ENCODE data around the gene SPAG16. TPM values are rescaled to one million over a fixed set of nuclear protein-coding genes. Genes with fewer than 3 reads are reported as not detected.

The SPAG16 gene
- total RNA-seq, 4 donors from 2014 or later: 25.6 to 37.5 (median 26.3) TPM

- DNase-seq (ENCODE audit: low spot score in 2 of 2): no peak
- 92 to 94% methylated on average over 4 of the region's 4 CpGs for WGBS, 2 donors
- no peak overlapping the region for H3K4me3 ChIP-seq (ENCODE audit: low read depth, poor library complexity, severe bottlenecking)
- intact Hi-C loops (cut with DNase I; ENCODE audit: low total_unique reads): no loop called here
- no peak for TF ChIP-seq POLR2A (IDR thresholded peaks at IDR 0.05)
- TF ChIP-seq, protein P1, sequence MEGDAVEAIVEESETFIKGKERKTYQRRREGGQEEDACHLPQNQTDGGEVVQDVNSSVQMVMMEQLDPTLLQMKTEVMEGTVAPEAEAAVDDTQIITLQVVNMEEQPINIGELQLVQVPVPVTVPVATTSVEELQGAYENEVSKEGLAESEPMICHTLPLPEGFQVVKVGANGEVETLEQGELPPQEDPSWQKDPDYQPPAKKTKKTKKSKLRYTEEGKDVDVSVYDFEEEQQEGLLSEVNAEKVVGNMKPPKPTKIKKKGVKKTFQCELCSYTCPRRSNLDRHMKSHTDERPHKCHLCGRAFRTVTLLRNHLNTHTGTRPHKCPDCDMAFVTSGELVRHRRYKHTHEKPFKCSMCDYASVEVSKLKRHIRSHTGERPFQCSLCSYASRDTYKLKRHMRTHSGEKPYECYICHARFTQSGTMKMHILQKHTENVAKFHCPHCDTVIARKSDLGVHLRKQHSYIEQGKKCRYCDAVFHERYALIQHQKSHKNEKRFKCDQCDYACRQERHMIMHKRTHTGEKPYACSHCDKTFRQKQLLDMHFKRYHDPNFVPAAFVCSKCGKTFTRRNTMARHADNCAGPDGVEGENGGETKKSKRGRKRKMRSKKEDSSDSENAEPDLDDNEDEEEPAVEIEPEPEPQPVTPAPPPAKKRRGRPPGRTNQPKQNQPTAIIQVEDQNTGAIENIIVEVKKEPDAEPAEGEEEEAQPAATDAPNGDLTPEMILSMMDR (IDR thresholded peaks at IDR 0.05): no peak
Measured at GRCh38 chr2:213476641-213477040, 192.4 kb downstream of the SPAG16 start.

- DNase-seq (ENCODE audit: low spot score in 2 of 2): no peak
- intact Hi-C loops (cut with DNase I; ENCODE audit: low total_unique reads): no loop called here
- no peak overlapping the region for H3K4me3 ChIP-seq (ENCODE audit: low read depth, poor library complexity, severe bottlenecking)
- TF ChIP-seq, protein P1 (IDR thresholded peaks at IDR 0.05): no peak
- TF ChIP-seq POLR2A (IDR thresholded peaks at IDR 0.05): no peak
Measured at GRCh38 chr2:213490087-213490486, 205.8 kb downstream of the SPAG16 start.

GRCh38 chr2:213491376-213491775 is 207.1 kb downstream of the SPAG16 start:
- intact Hi-C loops (cut with DNase I; ENCODE audit: low total_unique reads): no loop called here
- WGBS, 2 donors: 55 to 58% methylated on average over 1 of the region's 1 CpG
- TF ChIP-seq, protein P1 (IDR thresholded peaks at IDR 0.05): no peak
- no peak for TF ChIP-seq POLR2A (IDR thresholded peaks at IDR 0.05)

DNA sequence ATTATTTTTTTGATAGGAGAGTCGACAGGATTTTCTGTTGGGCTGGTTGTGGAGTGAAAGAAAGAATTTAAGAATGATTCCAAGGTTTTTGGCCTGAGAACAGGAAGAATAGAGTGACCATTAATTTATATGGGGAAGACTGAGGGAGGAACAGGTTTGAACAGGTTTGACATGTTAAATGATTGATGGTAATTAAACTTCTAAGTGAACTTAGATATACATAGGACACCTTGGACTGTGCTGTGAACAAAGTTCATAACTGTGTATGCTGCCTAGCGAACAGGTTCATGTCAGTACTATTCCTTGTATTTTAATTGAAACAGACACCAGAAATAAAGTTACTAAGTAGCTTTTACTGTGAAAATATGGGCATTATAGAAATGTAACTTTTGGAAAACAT is 212.0 kb downstream of the SPAG16 start:
- no peak for TF ChIP-seq POLR2A (IDR thresholded peaks at IDR 0.05)
- TF ChIP-seq, protein P1 (IDR thresholded peaks at IDR 0.05): no peak
- no peak for DNase-seq (ENCODE audit: low spot score in 2 of 2)
- WGBS, 2 donors: 54 to 60% methylated on average over 2 of the region's 2 CpGs
- H3K4me3 ChIP-seq (ENCODE audit: low read depth, poor library complexity, severe bottlenecking): no peak overlapping the region
- intact Hi-C loops (cut with DNase I; ENCODE audit: low total_unique reads): no loop called here

More at GRCh38 chr2:213491376-213491775, 207.1 kb downstream of the SPAG16 start:
- H3K4me3 ChIP-seq (ENCODE audit: low read depth, poor library complexity, severe bottlenecking): no peak overlapping the region
- DNase-seq (ENCODE audit: low spot score in 2 of 2): no peak

- WGBS, 2 donors: 60 to 70% methylated on average over 1 of the region's 1 CpG
- intact Hi-C loops (cut with DNase I; ENCODE audit: low total_unique reads): no loop called here
Measured at GRCh38 chr2:213500881-213501280, 216.6 kb downstream of the SPAG16 start.

DNA sequence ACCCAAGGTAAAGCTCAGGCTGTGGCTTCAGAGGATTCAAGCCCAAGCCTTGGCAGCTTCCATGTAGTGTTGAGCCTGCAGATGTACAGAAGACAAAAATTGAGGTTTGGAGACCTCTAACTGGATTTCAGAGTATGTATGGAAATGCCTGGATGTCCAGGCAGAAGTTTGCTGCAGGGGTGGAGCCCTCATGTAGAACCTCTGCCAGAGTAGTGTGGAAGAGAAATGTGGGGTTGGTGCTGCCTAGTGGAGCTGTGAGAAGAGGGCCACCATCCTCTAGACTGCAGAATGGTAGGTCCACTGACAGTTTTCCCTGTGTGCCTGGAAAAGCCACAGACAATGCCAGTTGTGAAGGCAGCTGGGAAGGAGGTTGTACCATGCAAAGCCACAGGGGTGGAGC is 239.9 kb downstream of the SPAG16 start:
- intact Hi-C loops (cut with DNase I; ENCODE audit: low total_unique reads): no loop called here
- TF ChIP-seq, protein P1 (IDR thresholded peaks at IDR 0.05): no peak
- TF ChIP-seq POLR2A (IDR thresholded peaks at IDR 0.05): no peak
- DNase-seq (ENCODE audit: low spot score in 2 of 2): no peak
- H3K4me3 ChIP-seq (ENCODE audit: low read depth, poor library complexity, severe bottlenecking): no peak overlapping the region

More at GRCh38 chr2:213500881-213501280, 216.6 kb downstream of the SPAG16 start:
- TF ChIP-seq, protein P1 (IDR thresholded peaks at IDR 0.05): no peak
- no peak for TF ChIP-seq POLR2A (IDR thresholded peaks at IDR 0.05)
- no peak for DNase-seq (ENCODE audit: low spot score in 2 of 2)
- H3K4me3 ChIP-seq (ENCODE audit: low read depth, poor library complexity, severe bottlenecking): no peak overlapping the region
